ENCODE measurements around the gene NAXE.

The NAXE gene

GRCh38 chr1:156565519-156565918 is 26.1 kb upstream of the NAXE start:
- no peak overlapping the region for H3K4me3 ChIP-seq (ENCODE audit: low read depth, low read length)
- no peak for TF ChIP-seq CTCF (conservative IDR thresholded peaks at IDR 0.05; ENCODE audit: low read depth, low read length)
- DNase-seq (ENCODE audit: low read depth), result no peak

- DNase-seq (ENCODE audit: low read depth), result no peak
- TF ChIP-seq CTCF (conservative IDR thresholded peaks at IDR 0.05; ENCODE audit: low read depth, low read length), result no peak
- H3K4me3 ChIP-seq (ENCODE audit: low read depth, low read length), result no peak overlapping the region
Observed at GRCh38 chr1:156566436-156566835, 25.1 kb upstream of the NAXE start.

- no peak overlapping the region for H3K4me3 ChIP-seq (ENCODE audit: low read depth, low read length)
- DNase-seq (ENCODE audit: low read depth), result peak; percentile 81
- no peak for TF ChIP-seq CTCF (conservative IDR thresholded peaks at IDR 0.05; ENCODE audit: low read depth, low read length)
Observed at GRCh38 chr1:156571261-156571852, 20.2 kb upstream of the NAXE start.

- peak; percentile 88 for DNase-seq (ENCODE audit: low read depth)
- peak within 1 kb of the TSS; percentile 68 for H3K4me3 ChIP-seq (ENCODE audit: low read depth, low read length)
- no peak for TF ChIP-seq CTCF (conservative IDR thresholded peaks at IDR 0.05; ENCODE audit: low read depth, low read length)
Observed at GRCh38 chr1:156571919-156572662, 19.5 kb upstream of the NAXE start, which contains the start of gene IQGAP3. Gene IQGAP3 (minus strand): TSS chr1:156572565. CDS start chr1:156572529, 36 bp downstream.

- H3K4me3 ChIP-seq (ENCODE audit: low read depth, low read length), result peak overlapping the region; percentile 68
- no peak for TF ChIP-seq CTCF (conservative IDR thresholded peaks at IDR 0.05; ENCODE audit: low read depth, low read length)
- DNase-seq (ENCODE audit: low read depth), result no peak
Observed at GRCh38 chr1:156572663-156573018, 18.9 kb upstream of the NAXE start.

- H3K4me3 ChIP-seq (ENCODE audit: low read depth, low read length), result no peak overlapping the region
- no peak for TF ChIP-seq CTCF (conservative IDR thresholded peaks at IDR 0.05; ENCODE audit: low read depth, low read length)
- DNase-seq (ENCODE audit: low read depth), result no peak
Observed at GRCh38 chr1:156574039-156574633, 17.4 kb upstream of the NAXE start.

Measured in choroid plexus epithelial cell (primary cell).